CD4-positive, alpha-beta memory T cell (primary cell): ENCODE data around the gene HVCN1. TPM values are rescaled to one million over a fixed set of nuclear protein-coding genes. Genes with fewer than 3 reads are reported as not detected.

Experiments
- CTCF ChIA-PET: fragments of 350-600 bp; sonication (Branson Sonifier 250); formaldehyde crosslinking; loops from one replicate; lab custom pipeline; 2021; ENCODE audit warnings: inconsistent platforms; ENCODE audit not compliant: partially characterized antibody; lab: Charles Lee
- POLR2A ChIA-PET: fragments of 350-600 bp; sonication (Branson Sonifier 250); formaldehyde crosslinking; loops from one replicate; lab custom pipeline; 2021; ENCODE audit not compliant: partially characterized antibody; lab: Charles Lee
- DNase-seq, 5 donors: peaks; one replicate each; pipeline versions ENCODE4 v3.0.0 to v3.0.0-alpha.2; 2020 to 2022; ENCODE audit warnings: mixed read lengths in 1 of 5
- H3K27ac ChIP-seq: one replicate; pipeline ENCODE4 v1.7.0; 2013; ENCODE audit warnings: low read depth, low read length
- H3K27me3 ChIP-seq: 2 replicates; pipeline ENCODE4 v1.7.0; 2013; ENCODE audit warnings: mild to moderate bottlenecking, low read length, moderate library complexity; ENCODE audit not compliant: insufficient read depth
- H3K36me3 ChIP-seq: 2 replicates; pipeline ENCODE4 v1.7.0; 2013; ENCODE audit warnings: mild to moderate bottlenecking, low read length, moderate library complexity; ENCODE audit not compliant: insufficient read depth
- H3K4me1 ChIP-seq: 2 replicates; pipeline ENCODE4 v1.7.0; 2013; ENCODE audit warnings: mild to moderate bottlenecking, low read length, moderate library complexity; ENCODE audit not compliant: insufficient read depth
- H3K4me3 ChIP-seq, 2 donors: one replicate each; pipeline ENCODE4 v1.7.0; 2013; ENCODE audit warnings: low read length in 2 of 2, mild to moderate bottlenecking in 1 of 2
- H3K9me3 ChIP-seq, 2 donors: one replicate each; pipeline ENCODE4 v1.7.0; 2013; ENCODE audit warnings: low read length in 2 of 2, control low read depth in 1 of 2; ENCODE audit not compliant: control insufficient read depth in 1 of 2
- H3K27ac Mint-ChIP-seq, 7 donors: one replicate each; pipeline ENCODE4 v1.8.0; 2020 to 2021; ENCODE audit warnings: mixed read lengths in 7 of 7, mild to moderate bottlenecking in 6 of 7, inconsistent platforms in 3 of 7, moderate library complexity in 3 of 7
- H3K27me3 Mint-ChIP-seq, 2 donors: one replicate each; pipeline ENCODE4 v1.8.0; 2020 to 2021; ENCODE audit warnings: mixed read lengths in 2 of 2
- H3K36me3 Mint-ChIP-seq, 2 donors: one replicate each; pipeline ENCODE4 v1.8.0; 2020 to 2021; ENCODE audit warnings: mixed read lengths in 2 of 2, inconsistent platforms in 1 of 2, mild to moderate bottlenecking in 1 of 2
- H3K4me1 Mint-ChIP-seq, 4 donors: one replicate each; pipeline ENCODE4 v1.8.0; 2020 to 2021; ENCODE audit warnings: mixed read lengths in 4 of 4, mild to moderate bottlenecking in 1 of 4
- H3K4me3 Mint-ChIP-seq, 8 donors: one replicate each; pipeline ENCODE4 v1.8.0; 2020 to 2021; ENCODE audit warnings: mixed read lengths in 8 of 8, mild to moderate bottlenecking in 7 of 8, moderate library complexity in 6 of 8, inconsistent platforms in 3 of 8
- H3K9me3 Mint-ChIP-seq, 8 donors: one replicate each; pipeline ENCODE4 v1.8.0; 2020 to 2021; ENCODE audit warnings: mixed read lengths in 8 of 8, mild to moderate bottlenecking in 5 of 8, inconsistent platforms in 3 of 8, moderate library complexity in 1 of 8
- intact Hi-C: fragments of 100-400 bp; cut with micrococcal nuclease; formaldehyde crosslinking; loops from one replicate; pipeline ENCODE4 v1.15.1; 2023
- polyA plus RNA-seq, 2 donors: library from polyadenylated mRNA; unstranded; fragments of 300-500 nt; fragmentation: Illumina TruSeq; gene quantifications; one replicate each; pipeline ENCODE4 v1.2.3, GENCODE V29; 2021
- total RNA-seq, 2 experiments: library from RNA; stranded (reverse); gene quantifications; one replicate each; pipeline ENCODE4 v1.2.3, GENCODE V29; 2021

Gene HVCN1
- total and polyA plus RNA-seq, 4 experiments from 2014 or later, result 6.4 to 16.4 (median 7.6) TPM

- CTCF ChIA-PET, result no interaction called here
- Mint-ChIP-seq H3K4me3 (no peak overlapping the region), H3K27me3 (no peaks in the 10 kb centered on the region), H3K4me1 (peaks cover 4 to 10% (median 6%) of the 10 kb centered on the region in 4 donors), H3K27ac (no peak overlapping the region), H3K36me3 (no peaks in the 10 kb centered on the region), H3K9me3 (no peaks in the 10 kb centered on the region)
- POLR2A ChIA-PET, result no interaction called here
- Histone ChIP-seq H3K4me1 (peaks cover 9% of the 10 kb centered on the region), H3K9me3 (no peaks in the 10 kb centered on the region), H3K27ac (no peak overlapping the region), H3K27me3 (no peaks in the 10 kb centered on the region), H3K4me3 (no peak overlapping the region), H3K36me3 (no peaks in the 10 kb centered on the region)
- DNase-seq, result no peak
- intact Hi-C loops, result no loop called here
Measured at GRCh38 chr12:110702081-110702480, 13.2 kb upstream of the HVCN1 start.

- peaks cover 9% of the 10 kb centered on the region for H3K4me1 ChIP-seq
- POLR2A ChIA-PET, result no interaction called here
- Mint-ChIP-seq H3K36me3 (no peaks in the 10 kb centered on the region), H3K27ac (no peak overlapping the region), H3K9me3 (no peaks in the 10 kb centered on the region), H3K4me1 (peaks cover 4 to 11% (median 6%) of the 10 kb centered on the region in 4 donors), H3K27me3 (no peaks in the 10 kb centered on the region), H3K4me3 (no peak overlapping the region)
- intact Hi-C loops, result no loop called here
- no peaks in the 10 kb centered on the region for H3K27me3 ChIP-seq
- CTCF ChIA-PET, result no interaction called here
- DNase-seq, result peak in 1 of 5 donors; percentile 17
- no peak overlapping the region for H3K4me3 ChIP-seq
- H3K36me3 ChIP-seq, result no peaks in the 10 kb centered on the region
- no peaks in the 10 kb centered on the region for H3K9me3 ChIP-seq
- H3K27ac ChIP-seq, result no peak overlapping the region
Measured at GRCh38 chr12:110699591-110700445, 10.9 kb upstream of the HVCN1 start.

- no peaks in the 10 kb centered on the region for H3K36me3 ChIP-seq
- Mint-ChIP-seq H3K27ac (peak overlapping the region in 4 of 7 donors; percentile 45 to 90 (median 64)), H3K9me3 (no peaks in the 10 kb centered on the region), H3K27me3 (no peaks in the 10 kb centered on the region), H3K4me3 (peak overlapping the region in 2 of 8 donors; percentile 46 to 48), H3K4me1 (peaks cover 4 to 11% (median 6%) of the 10 kb centered on the region in 4 donors), H3K36me3 (no peaks in the 10 kb centered on the region)
- DNase-seq, result peak; percentile 75 to 80 (median 78)
- POLR2A ChIA-PET, result interaction anchor here (0.6 to 1.1 kb wide), 3 partner anchors 9 to 97 kb away, joined by 3 read pairs; no protein-coding TSS in a partner anchor
- intact Hi-C loops, result loop anchor here (1.0 kb wide), 4 partner anchors 96 to 248 kb away; partner anchors contain the start of gene ARPC3
- H3K4me3 ChIP-seq, result no peak overlapping the region
- H3K4me1 ChIP-seq, result peaks cover 9% of the 10 kb centered on the region
- CTCF ChIA-PET, result interaction anchor here (0.7 to 1.4 kb wide), 11 partner anchors 75 to 267 kb away, joined by 3 to 12 read pairs (median 4); partner anchors contain the start of genes ARPC3, FAM216A and TCTN1
- H3K27me3 ChIP-seq, result no peaks in the 10 kb centered on the region
- H3K9me3 ChIP-seq, result no peaks in the 10 kb centered on the region
- H3K27ac ChIP-seq, result no peak overlapping the region
Measured at GRCh38 chr12:110698171-110698902, 9.4 kb upstream of the HVCN1 start.

GRCh38 chr12:110697236-110697635 is 8.3 kb upstream of the HVCN1 start:
- ChIA-PET CTCF (interaction anchor here (0.7 to 1.4 kb wide), 11 partner anchors 8 to 266 kb away, joined by 3 to 12 read pairs (median 4); partner anchors contain the start of genes FAM216A, HVCN1 and TCTN1), POLR2A (interaction anchor here (0.9 kb wide), 1 partner anchor 95 kb away, joined by 3 read pairs; no protein-coding TSS in a partner anchor)
- Mint-ChIP-seq H3K36me3 (no peaks in the 10 kb centered on the region), H3K4me3 (no peak overlapping the region), H3K4me1 (peaks cover 4 to 11% (median 6%) of the 10 kb centered on the region in 4 donors), H3K27me3 (no peaks in the 10 kb centered on the region), H3K27ac (peak overlapping the region in 1 of 7 donors; percentile 72), H3K9me3 (no peaks in the 10 kb centered on the region)
- Histone ChIP-seq H3K27me3 (no peaks in the 10 kb centered on the region), H3K4me3 (no peak overlapping the region), H3K4me1 (peaks cover 9% of the 10 kb centered on the region), H3K36me3 (no peaks in the 10 kb centered on the region), H3K27ac (no peak overlapping the region), H3K9me3 (no peaks in the 10 kb centered on the region)
- no peak for DNase-seq
- intact Hi-C loops, result no loop called here

- no peaks in the 10 kb centered on the region for H3K36me3 ChIP-seq
- intact Hi-C loops, result no loop called here
- H3K4me3 ChIP-seq, result no peak overlapping the region
- no peaks in the 10 kb centered on the region for H3K27me3 ChIP-seq
- Mint-ChIP-seq H3K4me1 (peaks cover 4 to 15% (median 6%) of the 10 kb centered on the region in 4 donors), H3K36me3 (no peaks in the 10 kb centered on the region), H3K27me3 (no peaks in the 10 kb centered on the region), H3K9me3 (no peaks in the 10 kb centered on the region), H3K27ac (no peak overlapping the region), H3K4me3 (no peak overlapping the region)
- H3K9me3 ChIP-seq, result no peaks in the 10 kb centered on the region
- ChIA-PET POLR2A (no interaction called here), CTCF (interaction anchor here (1.4 kb wide), 1 partner anchor 11 kb away, joined by 5 read pairs; no protein-coding TSS in a partner anchor)
- H3K27ac ChIP-seq, result no peak overlapping the region
- H3K4me1 ChIP-seq, result peaks cover 9% of the 10 kb centered on the region
- DNase-seq, result no peak
Measured at GRCh38 chr12:110696283-110696682, 7.4 kb upstream of the HVCN1 start.

DNA sequence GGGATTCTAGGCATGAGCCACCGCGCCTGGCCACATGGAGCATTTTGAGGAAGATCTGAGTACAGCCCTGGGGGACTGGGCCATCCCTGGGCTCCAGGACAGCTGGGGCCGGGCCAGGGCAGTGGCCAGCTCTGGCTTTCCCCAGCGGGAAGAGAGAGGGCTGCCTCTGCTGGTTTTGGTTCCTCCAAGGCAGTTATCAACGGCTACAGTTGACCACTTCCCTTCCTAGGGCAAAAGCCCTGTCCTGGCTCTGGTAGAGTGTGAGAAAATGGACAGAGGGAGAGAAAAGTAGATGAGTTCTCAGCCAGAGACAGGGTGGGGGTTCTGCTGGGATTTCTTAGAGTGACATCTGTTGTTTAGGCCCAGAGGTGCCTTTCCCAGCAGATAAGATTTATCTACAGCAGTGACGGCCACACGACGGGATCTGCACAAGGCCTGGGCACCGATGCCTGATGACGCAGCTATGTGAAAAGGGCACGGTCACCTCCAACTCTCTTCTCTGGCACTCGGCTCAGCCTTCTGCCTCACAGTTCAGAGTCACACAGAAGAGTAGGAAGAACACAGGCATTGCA is 5.5 kb upstream of the HVCN1 start:
- H3K4me1 Mint-ChIP-seq, result peaks cover 12 to 26% (median 14%) of the 10 kb centered on the region in 4 donors
- H3K27ac ChIP-seq, result no peak overlapping the region
- no peaks in the 10 kb centered on the region for H3K9me3 Mint-ChIP-seq
- H3K4me1 ChIP-seq, result peaks cover 20% of the 10 kb centered on the region
- intact Hi-C loops, result no loop called here
- ChIA-PET POLR2A (interaction anchor here (1.0 kb wide), 1 partner anchor 23 kb away, joined by 3 read pairs; no protein-coding TSS in a partner anchor), CTCF (no interaction called here)
- no peak overlapping the region for H3K4me3 ChIP-seq
- H3K4me3 Mint-ChIP-seq, result no peak overlapping the region
- H3K9me3 ChIP-seq, result no peaks in the 10 kb centered on the region
- no peaks in the 10 kb centered on the region for H3K27me3 ChIP-seq
- H3K27me3 Mint-ChIP-seq, result no peaks in the 10 kb centered on the region
- no peak overlapping the region for H3K27ac Mint-ChIP-seq
- peaks cover 0 to 2% of the 10 kb centered on the region in 2 donors for H3K36me3 Mint-ChIP-seq
- no peak for DNase-seq
- no peaks in the 10 kb centered on the region for H3K36me3 ChIP-seq
